Stimulated activated CD4-positive, alpha-beta T cell treated with anti-CD3 and anti-CD28 coated beads, Interleukin-1b, Interleukin-23, amount 100 ng/mL, for 48 hours (primary cell): ENCODE results near the gene HDGFL3.
"Not testable (repeated sequence)": the region's sequence is repeated elsewhere in the genome, so short reads cannot be mapped to it uniquely, and the experiment has no call there.

ENCODE experiments used
- DNase-seq: peaks from one replicate; pipeline ENCODE4 v3.0.0-alpha.2; 2020

The HDGFL3 gene

GRCh38 chr15:83207660-83208366, at the start of gene HDGFL3:
Gene HDGFL3, minus strand, starts transcription at chr15:83207823. Its CDS starts 409 bp downstream, at chr15:83207414.
- DNase-seq: peak; percentile 3

- DNase-seq: no peak
Observed at GRCh38 chr15:83250781-83251180, 43.2 kb upstream of the HDGFL3 start.

- no peak for DNase-seq
Observed at GRCh38 chr15:83249030-83249343, 41.4 kb upstream of the HDGFL3 start.

- no peak for DNase-seq
Observed at GRCh38 chr15:83248151-83249029, 40.8 kb upstream of the HDGFL3 start.

- DNase-seq: no peak
Observed at GRCh38 chr15:83243634-83244033, 36.0 kb upstream of the HDGFL3 start.

- no peak for DNase-seq
Observed at GRCh38 chr15:83230242-83230641, 22.6 kb upstream of the HDGFL3 start.

- no peak for DNase-seq
Observed at GRCh38 chr15:83225449-83225848, 17.8 kb upstream of the HDGFL3 start.

- not testable (repeated sequence) for DNase-seq
Observed at GRCh38 chr15:83221781-83222180, 14.2 kb upstream of the HDGFL3 start.

GRCh38 chr15:83219026-83219425, 11.4 kb upstream of the HDGFL3 start:
- DNase-seq: no peak

- DNase-seq: no peak
Observed at GRCh38 chr15:83215306-83215705, 7.7 kb upstream of the HDGFL3 start.

- no peak for DNase-seq
Observed at GRCh38 chr15:83210619-83211018, 3.0 kb upstream of the HDGFL3 start.

- DNase-seq: no peak
Observed at GRCh38 chr15:83209333-83209732, 1.7 kb upstream of the HDGFL3 start.

GRCh38 chr15:83208367-83208661, 691 bp upstream of the HDGFL3 start:
- DNase-seq: no peak

- DNase-seq: peak; percentile 4
Observed at GRCh38 chr15:83207009-83207659, 489 bp downstream of the HDGFL3 start.

- no peak for DNase-seq
Observed at GRCh38 chr15:83206526-83207008, 1.1 kb downstream of the HDGFL3 start.

GRCh38 chr15:83205725-83206324, 1.8 kb downstream of the HDGFL3 start:
- DNase-seq: no peak

GRCh38 chr15:83204697-83205096, 2.9 kb downstream of the HDGFL3 start:
- no peak for DNase-seq

GRCh38 chr15:83203543-83203942, 4.1 kb downstream of the HDGFL3 start:
- DNase-seq: no peak

- no peak for DNase-seq
Observed at GRCh38 chr15:83200589-83200988, 7.0 kb downstream of the HDGFL3 start.

GRCh38 chr15:83200162-83200561, 7.5 kb downstream of the HDGFL3 start:
- no peak for DNase-seq

GRCh38 chr15:83199288-83199687, 8.3 kb downstream of the HDGFL3 start:
- DNase-seq: peak; percentile 28

- DNase-seq: no peak
Observed at GRCh38 chr15:83198476-83198875, 9.1 kb downstream of the HDGFL3 start.

GRCh38 chr15:83194528-83194927, 13.1 kb downstream of the HDGFL3 start:
- DNase-seq: no peak
